PC-3 (cell line): ENCODE measurements around the gene FUT1.
"Not testable (repeated sequence)": the region's sequence is repeated elsewhere in the genome, so short reads cannot be mapped to it uniquely, and the experiment has no call there.

Source experiments
- CTCF ChIP-seq: fragments of 300-600 bp; sonication (generic); conservative IDR thresholded peaks from 2 replicates; pipeline ENCODE4 v1.5.1; 2017; ENCODE audit warnings: antibody characterized with exemption, low read depth, mild to moderate bottlenecking, low read length
- EZH2 ChIP-seq: fragments of 300-600 bp; sonication (generic); IDR thresholded peaks from one replicate; pipeline ENCODE4 v1.6.1; 2017; ENCODE audit warnings: antibody characterized with exemption, mild to moderate bottlenecking, low read length; ENCODE audit not compliant: unreplicated experiment
- EZH2phosphoT487 ChIP-seq: fragments of 300-600 bp; sonication (generic); IDR thresholded peaks from 2 replicates; pipeline ENCODE4 v1.6.1; 2018; ENCODE audit warnings: mild to moderate bottlenecking, antibody characterized with exemption, low read length, borderline replicate concordance

DNA sequence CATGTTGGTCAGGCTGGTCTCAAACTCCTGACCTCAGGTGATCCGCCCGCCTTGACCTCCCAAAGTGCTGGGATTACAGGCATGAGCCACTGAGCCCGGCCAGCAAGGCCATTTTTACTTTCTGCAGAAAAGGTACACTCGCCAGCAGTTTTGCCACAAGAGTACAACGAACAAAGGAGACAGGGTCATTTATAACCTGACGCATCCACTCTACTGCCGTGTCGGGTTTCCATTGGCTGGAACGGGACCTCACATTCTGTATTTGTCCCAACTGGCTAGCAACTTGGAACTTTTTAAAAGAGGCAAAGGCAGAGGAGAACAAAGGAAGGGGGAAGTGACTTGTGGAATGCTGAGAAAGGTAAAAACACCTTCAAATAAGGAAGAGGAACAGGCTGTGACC, 34.9 kb upstream of the FUT1 start:
- not testable (repeated sequence) for TF ChIP-seq CTCF, EZH2, EZH2phosphoT487
